H9 (cell line): ENCODE measurements around the gene METRNL. TPM values are rescaled to one million over a fixed set of nuclear protein-coding genes. Genes with fewer than 3 reads are reported as not detected.
A peak's percentile ranks its signal among the peaks of the same experiment; 100 is the strongest.

ENCODE experiments used
- DNase-seq: peaks from one replicate; pipeline ENCODE4 v3.0.0-alpha.2; 2017
- H2AFZ ChIP-seq: one replicate; pipeline ENCODE4 v1.6.1; 2013; ENCODE audit warnings: mild to moderate bottlenecking, low read length, control low read depth, moderate library complexity
- H2AK5ac ChIP-seq: 2 replicates; pipeline ENCODE4 v1.6.1; 2013; ENCODE audit warnings: low read length, control low read depth, mixed read lengths; ENCODE audit not compliant: insufficient read length
- H2BK120ac ChIP-seq: one replicate; pipeline ENCODE4 v1.6.1; 2013; ENCODE audit warnings: low read depth, mild to moderate bottlenecking, low read length, control low read depth, inconsistent platforms; ENCODE audit not compliant: poor library complexity, severe bottlenecking
- H2BK12ac ChIP-seq: 2 replicates; pipeline ENCODE4 v1.6.1; 2013; ENCODE audit warnings: low read length, control low read depth, mixed read lengths, low read depth; ENCODE audit not compliant: insufficient read length
- H2BK15ac ChIP-seq: 2 replicates; pipeline ENCODE4 v1.6.1; 2013; ENCODE audit warnings: low read depth, low read length, control low read depth
- H2BK20ac ChIP-seq: one replicate; pipeline ENCODE4 v1.6.1; 2013; ENCODE audit warnings: low read depth, mild to moderate bottlenecking, low read length, control low read depth, inconsistent platforms; ENCODE audit not compliant: poor library complexity, severe bottlenecking
- H2BK5ac ChIP-seq: 2 replicates; pipeline ENCODE4 v1.6.1; 2013; ENCODE audit warnings: low read length, control low read depth, mixed read lengths; ENCODE audit not compliant: insufficient read length
- H3K14ac ChIP-seq: 2 replicates; pipeline ENCODE4 v1.6.1; 2013; ENCODE audit warnings: low read length, control low read depth; ENCODE audit not compliant: insufficient read depth
- H3K18ac ChIP-seq: 2 replicates; pipeline ENCODE4 v1.6.1; 2013; ENCODE audit warnings: low read depth, mild to moderate bottlenecking, mixed read lengths, low read length, control low read depth; ENCODE audit not compliant: insufficient read length
- H3K23ac ChIP-seq: 2 replicates; pipeline ENCODE4 v1.6.1; 2013; ENCODE audit warnings: low read length, control low read depth, mixed read lengths, low read depth; ENCODE audit not compliant: insufficient read length
- H3K23me2 ChIP-seq: 2 replicates; pipeline ENCODE4 v1.6.1; 2013; ENCODE audit warnings: low read depth, mild to moderate bottlenecking, mixed read lengths, low read length, control low read depth; ENCODE audit not compliant: insufficient read length, poor library complexity, severe bottlenecking
- H3K27ac ChIP-seq: 2 replicates; pipeline ENCODE4 v1.5.1; 2013; ENCODE audit warnings: low read length, control low read depth, mixed read lengths, low read depth; ENCODE audit not compliant: insufficient read length
- H3K27me3 ChIP-seq: 2 replicates; pipeline ENCODE4 v1.6.1; 2013; ENCODE audit warnings: low read length, control low read depth, inconsistent platforms; ENCODE audit not compliant: insufficient read depth
- H3K4ac ChIP-seq: 2 replicates; pipeline ENCODE4 v1.6.1; 2013; ENCODE audit warnings: low read depth, mild to moderate bottlenecking, control low read depth, inconsistent platforms, low read length, moderate library complexity
- H3K4me1 ChIP-seq: 2 replicates; pipeline ENCODE4 v1.6.1; 2013; ENCODE audit warnings: low read length, control low read depth, inconsistent platforms; ENCODE audit not compliant: insufficient read depth
- H3K4me2 ChIP-seq: 2 replicates; pipeline ENCODE4 v1.6.1; 2013; ENCODE audit warnings: low read length, control low read depth, mixed read lengths; ENCODE audit not compliant: insufficient read length, insufficient read depth
- H3K56ac ChIP-seq: 2 replicates; pipeline ENCODE4 v1.6.1; 2013; ENCODE audit warnings: low read depth, mild to moderate bottlenecking, mixed read lengths, low read length, control low read depth; ENCODE audit not compliant: insufficient read length
- H3K79me1 ChIP-seq: 2 replicates; pipeline ENCODE4 v1.6.1; 2013; ENCODE audit warnings: low read depth, mild to moderate bottlenecking, moderate library complexity, low read length, control low read depth, inconsistent platforms; ENCODE audit not compliant: insufficient read depth, poor library complexity, severe bottlenecking
- H3K79me2 ChIP-seq: 2 replicates; pipeline ENCODE4 v1.6.1; 2013; ENCODE audit warnings: low read length, control low read depth, inconsistent platforms; ENCODE audit not compliant: insufficient read depth
- H3K9ac ChIP-seq: 2 replicates; pipeline ENCODE4 v1.6.1; 2013; ENCODE audit warnings: low read length, control low read depth, mixed read lengths; ENCODE audit not compliant: insufficient read length; ENCODE audit errors: extremely low read depth
- H3K9me3 ChIP-seq: one replicate; pipeline ENCODE4 v1.6.1; 2013; ENCODE audit warnings: low read depth, low read length, inconsistent platforms; ENCODE audit not compliant: control insufficient read depth
- H3T11ph ChIP-seq: one replicate; pipeline ENCODE4 v1.6.1; 2013; ENCODE audit warnings: mild to moderate bottlenecking, low read length, control low read depth, inconsistent platforms
- H4K20me1 ChIP-seq: one replicate; pipeline ENCODE4 v1.6.1; 2013; ENCODE audit not compliant: control insufficient read depth, insufficient read length, insufficient read depth
- H4K5ac ChIP-seq: 2 replicates; pipeline ENCODE4 v1.6.1; 2013; ENCODE audit warnings: low read depth, mild to moderate bottlenecking, mixed read lengths, low read length, control low read depth; ENCODE audit not compliant: insufficient read length
- H4K8ac ChIP-seq: replicated peaks from 2 replicates; pipeline ENCODE4 v1.6.1; 2013; ENCODE audit warnings: low read length, control low read depth, mixed read lengths, low read depth; ENCODE audit not compliant: insufficient read length
- H4K91ac ChIP-seq: 2 replicates; pipeline ENCODE4 v1.6.1; 2013; ENCODE audit warnings: low read depth, mild to moderate bottlenecking, moderate library complexity, mixed read lengths, low read length, control low read depth; ENCODE audit not compliant: insufficient read length
- H3K27ac Mint-ChIP-seq, 3 experiments: 2 replicates in 2 of 3; 3 replicates in 1 of 3; pipeline ENCODE4 v1.8.0; 2020 to 2021; ENCODE audit warnings: mixed read lengths in 3 of 3, mild to moderate bottlenecking in 1 of 3, moderate library complexity in 1 of 3
- H3K27me3 Mint-ChIP-seq: 2 replicates; pipeline ENCODE4 v1.8.0; 2021; ENCODE audit warnings: low read depth, mild to moderate bottlenecking, moderate library complexity, mixed read lengths
- H3K36me3 Mint-ChIP-seq, 3 experiments: 2 replicates in 2 of 3; 3 replicates in 1 of 3; pipeline ENCODE4 v1.8.0; 2020 to 2021; ENCODE audit warnings: low read depth in 3 of 3, mixed read lengths in 3 of 3; ENCODE audit not compliant: insufficient read depth in 1 of 3
- H3K4me1 Mint-ChIP-seq, 2 experiments: 2 replicates each; pipeline ENCODE4 v1.8.0; 2020; ENCODE audit warnings: mixed read lengths in 2 of 2
- H3K4me3 Mint-ChIP-seq, 2 experiments: 2 replicates in 1 of 2; 3 replicates in 1 of 2; pipeline ENCODE4 v1.8.0; 2020 to 2021; ENCODE audit warnings: mild to moderate bottlenecking in 2 of 2, mixed read lengths in 2 of 2, moderate library complexity in 1 of 2
- H3K9me3 Mint-ChIP-seq, 2 experiments: 2 replicates in 1 of 2; 3 replicates in 1 of 2; pipeline ENCODE4 v1.8.0; 2020; ENCODE audit warnings: mild to moderate bottlenecking in 2 of 2, mixed read lengths in 2 of 2, moderate library complexity in 1 of 2
- CTCF ChIP-seq: fragments of 200-600 bp; sonication (generic); conservative IDR thresholded peaks from 3 replicates; pipeline ENCODE4 v1.8.0; 2021; ENCODE audit warnings: antibody characterized with exemption, mild to moderate bottlenecking
- WGBS: extraction: QIAGEN DNeasy Blood & Tissue Kit; methylation state at CpG from one replicate; pipeline ENCODE4 v1.1.7; 2013; ENCODE audit warnings: missing lambda C conversion rate, low lambda C conversion rate, mixed read lengths; ENCODE audit not compliant: insufficient read length; ENCODE audit errors: extremely low coverage; 5-methylcytosine and 5-hydroxymethylcytosine counted together
- total RNA-seq: library from RNA; stranded (reverse); gene quantifications from 2 replicates; pipeline ENCODE4 v1.2.1, GENCODE V29; 2021

METRNL gene
- total RNA-seq, 1 experiment from 2014 or later = 21.4 TPM

GRCh38 chr17:83067071-83067717 lies 12.2 kb upstream of the METRNL start:
- Histone ChIP-seq H3K9me3 (no peaks in the 10 kb centered on the region), H2AK5ac (no peak overlapping the region), H3K27ac (no peak overlapping the region), H3K4me2 (no peak overlapping the region), H3K4me1 (no peaks in the 10 kb centered on the region), H3K9ac (no peak overlapping the region), H3K4ac (no peak overlapping the region), H2BK20ac (no peak overlapping the region), H3K23ac (no peak overlapping the region), H3K56ac (no peak overlapping the region), H2BK15ac (no peak overlapping the region), H4K5ac (no peak overlapping the region), H3K23me2 (no peaks in the 10 kb centered on the region), H3K14ac (no peak overlapping the region), H2AFZ (no peak overlapping the region), H4K91ac (no peak overlapping the region), H4K20me1 (no peaks in the 10 kb centered on the region), H2BK5ac (no peak overlapping the region), H3K79me2 (no peaks in the 10 kb centered on the region), H3T11ph (no peak overlapping the region), H3K27me3 (no peaks in the 10 kb centered on the region), H2BK12ac (no peak overlapping the region), H4K8ac (no peak overlapping the region), H3K18ac (no peak overlapping the region), H3K79me1 (no peaks in the 10 kb centered on the region), H2BK120ac (no peak overlapping the region)
- DNase-seq = peak; percentile 30
- no peak for TF ChIP-seq CTCF
- Mint-ChIP-seq H3K27me3 (no peaks in the 10 kb centered on the region; the same call in 1 of the 2 replicates), H3K9me3 (0 out of 5 replicates have a peak, but pooled peaks cover 0 to 2% of the 10 kb centered on the region in 2 experiments), H3K27ac (0 out of 7 replicates have a peak overlapping the region, but pooled peaks of 1 of the 3 experiments have one; percentile 29), H3K4me3 (no peak overlapping the region), H3K4me1 (0 out of 4 replicates have a peak, but pooled peaks cover 0 to 5% of the 10 kb centered on the region in 2 experiments), H3K36me3 (no peaks in the 10 kb centered on the region)
- WGBS = no CpG with 5 or more reads among the region's 29 CpGs
